Measurements from ENCODE around the gene ASPSCR1.

- TF ChIP-seq, protein P1, sequence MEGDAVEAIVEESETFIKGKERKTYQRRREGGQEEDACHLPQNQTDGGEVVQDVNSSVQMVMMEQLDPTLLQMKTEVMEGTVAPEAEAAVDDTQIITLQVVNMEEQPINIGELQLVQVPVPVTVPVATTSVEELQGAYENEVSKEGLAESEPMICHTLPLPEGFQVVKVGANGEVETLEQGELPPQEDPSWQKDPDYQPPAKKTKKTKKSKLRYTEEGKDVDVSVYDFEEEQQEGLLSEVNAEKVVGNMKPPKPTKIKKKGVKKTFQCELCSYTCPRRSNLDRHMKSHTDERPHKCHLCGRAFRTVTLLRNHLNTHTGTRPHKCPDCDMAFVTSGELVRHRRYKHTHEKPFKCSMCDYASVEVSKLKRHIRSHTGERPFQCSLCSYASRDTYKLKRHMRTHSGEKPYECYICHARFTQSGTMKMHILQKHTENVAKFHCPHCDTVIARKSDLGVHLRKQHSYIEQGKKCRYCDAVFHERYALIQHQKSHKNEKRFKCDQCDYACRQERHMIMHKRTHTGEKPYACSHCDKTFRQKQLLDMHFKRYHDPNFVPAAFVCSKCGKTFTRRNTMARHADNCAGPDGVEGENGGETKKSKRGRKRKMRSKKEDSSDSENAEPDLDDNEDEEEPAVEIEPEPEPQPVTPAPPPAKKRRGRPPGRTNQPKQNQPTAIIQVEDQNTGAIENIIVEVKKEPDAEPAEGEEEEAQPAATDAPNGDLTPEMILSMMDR (IDR thresholded peaks at IDR 0.05; ENCODE audit: low read depth, low read length) = no peak
- no peak for TF ChIP-seq POLR2A (IDR thresholded peaks at IDR 0.05; ENCODE audit: extremely low read depth, insufficient read length)
- TF ChIP-seq MYC (IDR thresholded peaks at IDR 0.05; ENCODE audit: low read depth, low read length) = no peak
These were observed 42.4 kb upstream of the ASPSCR1 start for GRCh38 chr17:81934850-81935708.
